Measurements from ENCODE around the gene SUN2. TPM values are rescaled to one million over a fixed set of nuclear protein-coding genes. Genes with fewer than 3 reads are reported as not detected.

SUN2 gene
- total RNA-seq, 1 experiment from 2014 or later: 136 TPM

DNA sequence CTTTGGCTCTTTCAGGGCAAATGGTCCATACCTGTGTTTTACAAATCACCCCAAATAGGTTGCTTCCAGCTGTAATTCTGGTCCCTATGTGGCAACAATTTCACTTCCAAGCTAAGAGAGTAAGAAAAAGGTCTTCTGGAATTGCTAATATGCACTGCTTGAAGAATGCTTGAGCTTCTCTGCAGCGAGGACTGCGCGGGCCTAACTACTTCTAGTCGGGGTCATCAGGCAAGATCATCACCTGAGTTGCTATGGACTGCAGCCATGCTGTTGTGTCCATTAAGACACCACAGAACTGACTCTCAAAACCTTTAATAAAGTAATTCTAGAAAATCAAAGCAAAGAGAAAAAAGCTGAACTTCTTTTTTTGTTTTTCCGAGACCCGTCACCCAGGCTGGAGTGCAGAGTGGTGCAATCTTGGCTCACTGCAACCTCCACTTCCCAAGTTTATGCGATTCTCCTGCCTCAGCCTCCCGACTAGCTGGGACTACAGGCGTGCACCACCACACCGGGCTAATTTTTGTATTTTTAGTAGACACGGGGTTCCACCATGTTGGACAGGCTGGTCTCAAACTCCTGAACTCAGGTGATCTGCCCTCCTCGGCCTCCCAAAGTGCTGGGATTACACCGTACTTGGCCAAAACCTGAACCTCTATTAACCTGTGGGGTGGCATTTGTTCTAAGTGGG is 57.2 kb downstream of the SUN2 start:
- DNase-seq (ENCODE audit: low read depth): no peak

DNA sequence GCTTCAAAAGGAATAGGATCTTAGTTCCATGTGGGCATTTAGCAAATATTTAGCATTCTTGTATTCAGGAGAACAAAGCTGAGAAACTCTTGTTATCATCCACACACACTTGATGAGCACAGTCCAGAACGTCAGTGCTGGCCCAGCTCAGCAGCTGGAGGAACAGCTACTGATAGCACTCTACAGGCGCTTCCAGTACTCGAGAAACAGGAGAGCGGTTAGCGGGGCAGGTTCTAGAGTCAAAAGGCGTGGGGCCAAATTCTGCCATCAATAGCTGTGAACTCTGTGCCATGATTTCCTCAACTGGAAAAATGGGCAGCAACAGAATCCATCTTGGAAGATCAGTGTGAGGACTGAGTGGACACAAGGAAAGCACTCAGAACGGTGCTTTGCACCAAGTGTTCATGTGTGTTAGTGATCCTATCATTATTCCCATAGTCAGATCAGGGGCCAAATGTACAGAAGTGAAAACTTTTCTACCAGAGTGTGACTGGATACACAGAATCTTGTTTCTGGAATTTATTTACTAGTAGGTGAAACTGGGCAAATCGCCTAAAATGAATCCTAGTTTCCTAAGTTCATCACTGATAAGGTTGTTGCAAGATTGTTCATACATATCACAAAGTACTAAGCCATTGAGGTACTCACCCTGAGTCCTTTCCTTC is 58.2 kb downstream of the SUN2 start:
- DNase-seq (ENCODE audit: low read depth): peak; percentile 14

DNA sequence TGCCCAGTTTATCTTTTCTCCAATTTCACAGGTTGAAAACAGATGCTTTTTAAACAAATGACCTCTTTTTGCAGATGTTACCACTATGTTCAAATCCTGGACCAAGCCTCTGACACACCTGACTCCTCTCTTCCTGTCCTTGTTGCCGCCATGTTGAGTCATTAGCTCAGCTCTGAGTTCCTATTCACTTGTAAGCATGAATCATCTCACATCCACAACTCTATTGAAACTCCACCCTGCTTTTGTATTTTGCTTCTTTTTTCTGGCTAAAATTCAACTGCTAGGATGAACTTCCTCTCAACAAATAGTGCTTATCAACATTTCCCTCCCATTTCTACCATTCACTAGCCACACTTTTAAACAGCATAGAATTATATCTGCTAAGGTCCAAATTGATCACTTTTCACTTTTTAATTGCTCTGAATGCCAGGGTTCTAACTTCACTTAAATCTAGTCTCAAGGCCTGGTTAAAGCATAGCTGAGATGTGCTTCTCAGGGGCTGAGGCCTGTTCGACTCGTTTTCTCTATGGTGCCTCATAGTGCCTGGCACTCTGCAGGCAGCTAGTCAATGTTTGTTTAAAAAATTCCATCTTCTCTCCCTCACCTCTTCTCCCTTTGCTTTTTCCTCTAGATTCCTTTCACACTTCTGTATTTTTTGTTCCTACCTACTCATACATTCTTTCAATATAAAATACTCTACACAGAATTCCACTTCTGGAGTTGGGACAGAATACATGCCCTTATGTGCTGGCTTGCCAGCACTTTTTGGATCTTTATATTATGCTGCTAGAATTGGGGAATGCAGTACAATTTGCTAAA is 59.0 kb downstream of the SUN2 start:
- peak; percentile 80 for DNase-seq (ENCODE audit: low read depth)

DNA sequence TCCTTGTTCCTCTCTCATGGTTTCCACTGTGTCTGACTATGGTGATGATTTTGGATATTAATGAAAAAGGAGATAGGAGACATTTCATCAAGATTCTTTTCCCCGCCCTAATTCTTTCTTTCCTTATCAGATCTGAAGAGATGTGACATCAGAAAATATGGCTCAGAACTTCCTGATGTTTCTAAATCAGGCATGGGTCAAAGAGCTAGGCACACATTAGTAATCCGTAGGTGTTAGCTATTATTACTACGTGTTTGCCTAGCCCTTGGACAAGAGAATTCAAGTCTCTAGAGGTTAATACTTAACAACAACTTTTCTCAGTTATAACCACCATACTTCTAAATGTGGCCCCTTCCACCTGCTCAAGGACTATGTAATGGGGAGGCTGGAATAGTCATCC is 60.9 kb downstream of the SUN2 start:
- DNase-seq (ENCODE audit: low read depth): no peak

DNA sequence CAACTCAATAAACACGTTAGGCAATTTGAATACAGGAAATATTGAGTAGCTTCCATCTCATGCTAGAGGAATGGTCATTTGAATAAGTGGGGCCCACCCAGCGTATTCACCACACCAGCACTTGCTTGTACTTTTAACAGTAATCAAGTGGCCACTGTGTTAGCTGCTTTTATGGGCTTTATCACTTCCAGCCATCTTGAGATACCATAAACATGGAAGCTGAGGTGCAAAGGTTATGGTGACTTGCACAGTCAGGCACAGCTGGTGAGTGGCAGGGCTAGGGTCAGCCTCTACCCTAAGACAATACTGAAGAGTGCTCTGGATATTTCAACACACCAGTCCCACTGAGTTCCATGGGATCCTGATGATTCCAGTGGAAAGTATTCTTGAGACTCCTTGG is 61.7 kb downstream of the SUN2 start:
- no peak for DNase-seq (ENCODE audit: low read depth)

DNA sequence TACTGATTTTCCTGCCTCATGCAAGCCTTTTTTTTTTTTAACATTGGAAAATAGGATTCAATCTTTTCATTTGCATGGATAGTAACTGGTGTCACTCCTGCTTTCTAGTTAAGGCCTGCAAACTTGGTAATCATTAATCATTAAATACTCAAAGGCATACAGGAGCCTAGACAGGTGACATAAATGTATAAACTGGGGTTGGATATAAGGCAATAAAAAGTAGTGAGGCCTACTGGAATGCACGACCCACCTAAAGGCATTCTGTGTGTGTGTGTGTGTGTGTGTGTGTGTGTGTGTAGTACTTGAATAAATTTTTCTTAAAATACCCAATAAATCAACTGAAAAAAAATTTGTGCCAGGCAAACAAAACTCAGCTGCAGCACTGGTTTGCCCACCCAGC is 66.1 kb downstream of the SUN2 start:
- no peak for DNase-seq (ENCODE audit: low read depth)

DNA sequence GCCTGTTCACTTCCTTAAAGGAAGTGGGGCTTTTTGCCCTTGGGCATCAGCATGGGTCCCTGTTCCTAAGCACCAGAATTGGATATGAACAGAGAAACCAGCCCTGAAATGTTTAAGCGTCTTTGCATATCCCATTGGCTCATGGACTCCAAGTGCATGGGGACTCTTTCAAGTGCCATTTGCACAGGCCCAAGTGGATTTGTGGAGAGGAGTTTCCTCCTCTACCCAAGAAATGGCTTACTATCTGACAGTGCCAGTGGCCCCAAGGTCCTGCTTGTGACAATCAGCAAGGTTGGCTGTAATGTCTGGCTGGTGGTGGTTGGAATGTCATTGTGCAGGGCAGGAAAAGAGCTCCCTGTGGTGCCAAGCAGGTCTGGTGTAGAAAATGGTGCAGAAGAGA is 70.0 kb downstream of the SUN2 start:
- no peak for DNase-seq (ENCODE audit: low read depth)

DNA sequence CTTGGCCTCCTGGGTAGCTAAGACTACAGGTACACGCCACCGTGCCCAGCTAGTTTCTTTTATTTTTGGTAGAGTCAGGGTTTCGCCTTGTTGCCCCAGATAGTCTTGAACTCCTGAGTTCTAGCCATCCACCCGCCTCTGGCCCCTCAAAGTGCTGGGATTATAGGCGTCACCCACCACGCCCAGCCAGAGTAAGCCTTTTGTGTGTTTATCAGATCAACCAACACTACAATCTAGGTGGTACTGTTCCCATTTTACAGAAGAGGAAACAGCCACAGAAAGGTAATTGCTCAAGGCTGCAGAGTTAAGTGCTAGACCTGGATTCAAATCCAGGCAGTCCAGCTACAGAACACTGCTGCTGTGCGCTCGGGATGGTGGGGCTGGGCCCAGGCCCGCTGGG is 70.9 kb downstream of the SUN2 start:
- no peak for DNase-seq (ENCODE audit: low read depth)

Other genes starting within 250 kb of the SUN2 start
- gene DDX17, start 249.7 kb downstream of the SUN2 start, total RNA-seq (2014; rRNA removed): 290 and 312 TPM in 2 replicates
- 2.8 and 20.8 TPM in 2 replicates for gene DMC1, start 185.8 kb downstream of the SUN2 start, total RNA-seq (2014; rRNA removed)
- gene FAM227A, start 99.6 kb downstream of the SUN2 start, total RNA-seq (2014; rRNA removed): 0.51 and 1.4 TPM in 2 replicates
- 12.4 and 16.4 TPM in 2 replicates for gene CBY1, start 99.4 kb downstream of the SUN2 start, total RNA-seq (2014; rRNA removed)
- gene TOMM22, start 74.0 kb downstream of the SUN2 start, total RNA-seq (2014; rRNA removed): 60.9 and 74.1 TPM in 2 replicates
- 54.6 and 65.0 TPM in 2 replicates for gene JOSD1, start 55.1 kb downstream of the SUN2 start, total RNA-seq (2014; rRNA removed)
- gene GTPBP1, start 50.1 kb downstream of the SUN2 start, total RNA-seq (2014; rRNA removed): 24.5 and 26.4 TPM in 2 replicates
- 19.0 and 22.6 TPM in 2 replicates for gene DNAL4, start 38.1 kb upstream of the SUN2 start, total RNA-seq (2014; rRNA removed)
- 0.06 and 0.23 TPM in 2 replicates for gene NPTXR, start 88.0 kb upstream of the SUN2 start, total RNA-seq (2014; rRNA removed)
- gene CBX6, start 116.2 kb upstream of the SUN2 start, total RNA-seq (2014; rRNA removed): 29.0 TPM in 2 replicates
- not detected in 2 replicates for gene APOBEC3A, start 201.6 kb upstream of the SUN2 start, total RNA-seq (2014; rRNA removed)
- gene APOBEC3B, start 226.3 kb upstream of the SUN2 start, total RNA-seq (2014; rRNA removed): 23.3 and 30.7 TPM in 2 replicates